ENCODE data around the gene CCDC92.
"Not testable (repeated sequence)": the region's sequence is repeated elsewhere in the genome, so short reads cannot be mapped to it uniquely, and the experiment has no call there.

CCDC92 gene

GRCh38 chr12:123950476-123951349 lies 21.9 kb downstream of the CCDC92 start:
- H3K9me3 Mint-ChIP-seq, result no peaks in the 10 kb centered on the region
- H3K4me1 Mint-ChIP-seq, result peaks cover 35% of the 10 kb centered on the region
- no peak for TF ChIP-seq CTCF (IDR thresholded peaks at IDR 0.05; ENCODE audit: unreplicated experiment in 3 of 3)
- H3K27ac Mint-ChIP-seq, result peak overlapping the region in 1 of 3 experiments; percentile 4
- no peaks in the 10 kb centered on the region for H3K27me3 Mint-ChIP-seq (ENCODE audit: low read depth)
- no peak overlapping the region for H3K4me3 Mint-ChIP-seq
- peaks cover 27% of the 10 kb centered on the region for H3K36me3 Mint-ChIP-seq (ENCODE audit: low read depth)

- H3K4me3 Mint-ChIP-seq, result no peak overlapping the region
- H3K4me1 Mint-ChIP-seq, result peaks cover 36% of the 10 kb centered on the region
- H3K9me3 Mint-ChIP-seq, result no peaks in the 10 kb centered on the region
- H3K36me3 Mint-ChIP-seq (ENCODE audit: low read depth), result peaks cover 28% of the 10 kb centered on the region
- peak overlapping the region in 2 of 3 experiments; percentile 4 to 16 for H3K27ac Mint-ChIP-seq
- no peaks in the 10 kb centered on the region for H3K27me3 Mint-ChIP-seq (ENCODE audit: low read depth)
- TF ChIP-seq CTCF (IDR thresholded peaks at IDR 0.05; ENCODE audit: unreplicated experiment in 3 of 3), result no peak
Observed at GRCh38 chr12:123949770-123950165, 22.9 kb downstream of the CCDC92 start.

- Mint-ChIP-seq H3K27me3 (ENCODE audit: low read depth) (no peaks in the 10 kb centered on the region), H3K4me1 (peaks cover 41% of the 10 kb centered on the region), H3K27ac (peak overlapping the region; percentile 16 to 38 (median 24)), H3K9me3 (no peaks in the 10 kb centered on the region), H3K4me3 (no peak overlapping the region), H3K36me3 (ENCODE audit: low read depth) (peaks cover 33% of the 10 kb centered on the region)
- no peak for TF ChIP-seq CTCF (IDR thresholded peaks at IDR 0.05; ENCODE audit: unreplicated experiment in 3 of 3)
Observed at GRCh38 chr12:123948796-123949769, 23.5 kb downstream of the CCDC92 start.

GRCh38 chr12:123948401-123948795 lies 24.2 kb downstream of the CCDC92 start:
- H3K9me3 Mint-ChIP-seq, result no peaks in the 10 kb centered on the region
- H3K27me3 Mint-ChIP-seq (ENCODE audit: low read depth), result no peaks in the 10 kb centered on the region
- H3K36me3 Mint-ChIP-seq (ENCODE audit: low read depth), result peaks cover 33% of the 10 kb centered on the region

GRCh38 chr12:123947531-123947930 lies 25.1 kb downstream of the CCDC92 start:
- Mint-ChIP-seq H3K4me1 (peaks cover 46% of the 10 kb centered on the region), H3K27ac (peak overlapping the region; percentile 16 to 64 (median 46)), H3K36me3 (ENCODE audit: low read depth) (peaks cover 38% of the 10 kb centered on the region)
- H3K9me3 Mint-ChIP-seq; H3K4me3 Mint-ChIP-seq; H3K27me3 Mint-ChIP-seq (ENCODE audit: low read depth): not testable (repeated sequence)

More at GRCh38 chr12:123948401-123948795, 24.2 kb downstream of the CCDC92 start:
- H3K4me1 Mint-ChIP-seq, result peaks cover 41% of the 10 kb centered on the region
- H3K4me3 Mint-ChIP-seq, result no peak overlapping the region
- peak overlapping the region; percentile 16 to 38 (median 24) for H3K27ac Mint-ChIP-seq
- TF ChIP-seq CTCF (IDR thresholded peaks at IDR 0.05; ENCODE audit: unreplicated experiment in 3 of 3), result no peak

GRCh38 chr12:123946516-123947505 lies 25.8 kb downstream of the CCDC92 start:
- Mint-ChIP-seq H3K36me3 (ENCODE audit: low read depth) (peaks cover 45% of the 10 kb centered on the region), H3K4me1 (peaks cover 50% of the 10 kb centered on the region)
- H3K27me3 Mint-ChIP-seq (ENCODE audit: low read depth); H3K9me3 Mint-ChIP-seq; H3K27ac Mint-ChIP-seq; H3K4me3 Mint-ChIP-seq: not testable (repeated sequence)
